GM12875 (cell line): ENCODE data around the gene EPHB4.
A peak's percentile ranks its signal among the peaks of the same experiment; 100 is the strongest.

Source experiments
- H3K4me3 ChIP-seq: one replicate; pipeline ENCODE4 v1.5.1; 2011; ENCODE audit warnings: low read depth, low read length, control low read depth
- TF ChIP-seq, protein P1 (sequence below): IDR thresholded peaks from 2 replicates; pipeline ENCODE4 v1.5.1; 2011; ENCODE audit warnings: low read depth, mild to moderate bottlenecking, control low read depth, inconsistent platforms, low read length, moderate library complexity, borderline replicate concordance; ENCODE audit not compliant: insufficient read depth

The EPHB4 gene

DNA sequence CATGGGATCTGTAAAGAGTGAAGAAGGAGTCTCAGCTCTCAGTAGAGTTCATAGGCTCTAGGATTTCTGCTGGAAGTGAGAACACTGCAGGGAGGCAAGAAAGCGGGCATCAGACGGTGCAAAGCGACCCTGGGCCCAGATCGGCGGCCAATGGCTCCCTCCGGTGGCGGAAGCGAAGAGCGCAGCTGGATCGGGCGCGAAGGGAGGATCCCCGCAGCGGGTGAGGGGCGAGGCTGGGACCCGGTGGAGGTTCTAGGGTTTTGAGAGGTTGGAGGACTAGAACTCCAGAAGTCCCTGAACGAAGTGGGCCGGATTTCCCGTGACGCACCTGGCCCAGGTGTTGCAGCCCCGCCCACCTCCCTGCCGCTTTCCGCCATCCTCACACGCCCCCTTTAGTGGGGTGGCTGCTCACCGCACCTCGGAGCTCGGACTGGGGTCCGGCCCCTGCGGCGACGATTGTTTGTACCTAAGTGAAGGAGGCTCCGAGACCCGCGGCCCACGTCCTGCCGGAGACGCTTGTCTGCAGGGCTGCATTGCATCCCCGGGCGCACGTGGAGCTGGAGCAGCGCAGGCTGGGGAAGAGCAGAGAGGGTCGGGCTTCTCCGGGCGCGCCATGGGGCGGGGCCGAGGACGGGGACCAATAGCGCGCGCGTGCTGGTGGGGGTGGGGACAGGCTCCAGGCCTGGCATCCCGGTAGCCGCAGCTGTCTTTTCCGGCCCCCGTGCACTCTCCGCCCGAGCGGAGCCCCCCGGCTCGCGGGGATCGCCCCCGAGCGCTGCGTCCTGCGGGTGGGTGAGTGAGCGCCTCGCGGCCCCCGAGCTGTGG, 24.9 kb upstream of the EPHB4 start, which contains the start of gene SLC12A9:
Gene SLC12A9, plus strand, starts transcription at position 666 of the 825 bp plus-strand sequence. CDS start 1,485 bp downstream, outside the sequence.
- TF ChIP-seq, protein P1, sequence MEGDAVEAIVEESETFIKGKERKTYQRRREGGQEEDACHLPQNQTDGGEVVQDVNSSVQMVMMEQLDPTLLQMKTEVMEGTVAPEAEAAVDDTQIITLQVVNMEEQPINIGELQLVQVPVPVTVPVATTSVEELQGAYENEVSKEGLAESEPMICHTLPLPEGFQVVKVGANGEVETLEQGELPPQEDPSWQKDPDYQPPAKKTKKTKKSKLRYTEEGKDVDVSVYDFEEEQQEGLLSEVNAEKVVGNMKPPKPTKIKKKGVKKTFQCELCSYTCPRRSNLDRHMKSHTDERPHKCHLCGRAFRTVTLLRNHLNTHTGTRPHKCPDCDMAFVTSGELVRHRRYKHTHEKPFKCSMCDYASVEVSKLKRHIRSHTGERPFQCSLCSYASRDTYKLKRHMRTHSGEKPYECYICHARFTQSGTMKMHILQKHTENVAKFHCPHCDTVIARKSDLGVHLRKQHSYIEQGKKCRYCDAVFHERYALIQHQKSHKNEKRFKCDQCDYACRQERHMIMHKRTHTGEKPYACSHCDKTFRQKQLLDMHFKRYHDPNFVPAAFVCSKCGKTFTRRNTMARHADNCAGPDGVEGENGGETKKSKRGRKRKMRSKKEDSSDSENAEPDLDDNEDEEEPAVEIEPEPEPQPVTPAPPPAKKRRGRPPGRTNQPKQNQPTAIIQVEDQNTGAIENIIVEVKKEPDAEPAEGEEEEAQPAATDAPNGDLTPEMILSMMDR, result peak; percentile 89
- H3K4me3 ChIP-seq, result peak within 1 kb of the TSS; percentile 82

DNA sequence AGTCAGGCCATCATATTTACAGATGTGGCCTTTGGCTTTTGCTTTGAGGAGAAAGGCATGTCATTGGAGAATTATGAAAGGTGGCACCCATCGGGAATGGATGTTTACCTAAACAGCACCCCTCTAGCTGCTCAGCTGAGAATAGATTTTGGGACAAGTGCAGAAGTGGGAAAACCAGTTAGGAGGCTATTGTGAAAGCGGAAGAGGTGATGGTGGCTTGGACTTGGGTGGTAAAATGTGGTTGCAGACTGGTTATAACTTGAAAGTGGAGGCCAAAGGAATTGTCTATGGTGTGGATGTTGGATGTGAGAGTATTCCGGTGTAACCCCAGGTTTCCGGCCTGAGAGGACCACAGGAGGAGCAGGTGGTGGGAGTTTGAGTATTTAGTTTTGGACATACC, 20.0 kb upstream of the EPHB4 start:
- TF ChIP-seq, protein P1, result no peak
- H3K4me3 ChIP-seq, result no peak overlapping the region

DNA sequence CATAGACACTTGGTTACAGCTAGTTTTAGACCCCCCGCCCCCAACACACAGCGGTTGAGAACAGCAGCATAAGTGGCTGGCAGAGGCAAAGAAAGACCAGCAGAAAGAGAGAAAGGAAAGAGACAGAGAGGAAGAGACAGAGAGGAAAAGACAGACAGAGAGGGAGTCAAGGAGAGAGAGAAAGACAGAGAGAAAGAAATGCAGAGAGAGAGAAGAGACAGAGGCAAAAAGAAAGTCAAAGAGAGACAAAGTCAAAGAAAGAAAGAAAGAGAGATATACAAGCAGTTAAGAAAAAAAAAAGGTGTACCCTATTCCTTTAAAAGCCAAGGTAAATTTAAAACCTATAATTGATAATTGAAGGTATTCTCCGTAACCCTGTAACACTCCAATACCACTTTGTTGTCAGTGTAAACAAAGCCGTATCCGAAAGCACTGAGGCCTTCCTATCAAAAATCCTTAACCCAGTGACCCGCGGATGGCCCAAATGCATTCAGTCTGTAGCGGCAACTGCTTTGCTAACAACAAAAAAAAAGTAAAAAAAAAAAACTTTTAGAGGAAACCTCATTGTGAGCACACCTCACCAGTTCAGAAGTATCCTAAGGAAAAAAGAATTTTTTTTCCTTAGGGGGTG, 13.3 kb upstream of the EPHB4 start:
- TF ChIP-seq, protein P1, result no peak
- no peak overlapping the region for H3K4me3 ChIP-seq

DNA sequence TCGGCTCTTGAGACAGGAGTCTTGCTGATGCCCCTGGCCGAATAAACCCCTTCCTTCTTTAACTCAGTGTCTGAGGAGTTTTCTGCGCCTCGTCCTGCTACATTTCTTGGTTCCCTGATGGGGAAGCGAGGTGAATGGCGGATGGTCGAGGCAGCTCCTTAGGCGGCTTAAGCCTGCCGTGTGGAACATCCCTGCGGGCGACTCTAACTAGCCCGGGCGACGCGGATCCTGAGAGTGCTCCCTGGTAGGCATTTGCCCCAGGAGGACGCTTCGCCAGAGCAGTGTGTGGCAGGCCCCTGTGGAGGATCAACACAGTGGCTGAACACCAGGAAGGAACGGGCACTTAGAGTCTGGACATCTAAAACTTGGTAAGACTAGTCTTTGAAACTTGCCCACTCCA, 12.0 kb upstream of the EPHB4 start:
- TF ChIP-seq, protein P1, result no peak
- H3K4me3 ChIP-seq, result no peak overlapping the region

DNA sequence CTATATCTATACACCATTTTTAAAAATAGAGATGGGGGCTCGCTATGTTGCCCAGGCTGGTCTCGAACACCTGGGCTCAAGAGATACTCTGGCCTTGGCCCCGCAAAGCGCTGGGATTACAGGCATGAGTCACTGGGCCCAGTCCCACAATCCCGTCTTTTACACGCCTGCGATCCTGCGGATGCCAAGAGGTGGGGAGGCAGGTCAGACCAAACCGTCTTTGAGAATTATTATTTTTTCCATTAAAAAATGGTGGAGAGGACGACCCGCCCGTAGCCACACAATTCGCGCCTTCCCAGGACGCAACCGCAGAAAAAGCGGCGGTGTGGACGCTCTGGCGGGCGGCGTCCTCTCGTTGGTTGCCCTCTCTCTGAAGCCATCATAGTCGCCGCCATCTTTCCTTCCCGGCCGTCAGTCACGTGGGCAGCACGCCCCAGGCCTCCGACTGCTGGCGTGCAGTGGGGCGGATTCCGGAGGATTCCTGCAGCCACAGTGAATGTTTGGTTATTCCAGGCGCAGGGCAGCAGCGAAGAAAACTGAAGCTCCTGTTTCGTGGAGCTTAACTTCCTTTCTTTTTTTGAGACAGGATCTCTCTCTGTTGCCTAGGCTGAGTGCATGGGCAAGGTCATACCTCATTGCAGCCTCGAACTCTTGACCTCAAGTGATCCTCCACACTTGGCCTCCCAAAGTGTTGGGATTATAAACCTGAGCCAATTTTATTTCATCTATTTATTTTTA, 9.9 kb upstream of the EPHB4 start:
- peak overlapping the region; percentile 41 for H3K4me3 ChIP-seq
- TF ChIP-seq, protein P1, result no peak

DNA sequence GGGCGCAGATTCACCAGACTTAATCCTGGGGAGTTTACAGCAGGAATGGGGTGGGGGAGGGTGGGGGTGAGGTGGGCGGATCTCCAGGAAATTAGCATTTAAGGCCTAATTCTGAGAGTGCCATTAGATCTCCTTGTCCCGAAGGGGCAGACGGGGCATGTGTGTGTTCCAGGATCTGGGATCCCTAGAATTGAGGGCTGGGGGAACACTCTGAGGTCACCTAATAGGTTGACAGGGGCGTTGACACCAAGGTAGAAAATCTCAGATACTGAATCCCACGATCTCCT, 9.4 kb upstream of the EPHB4 start:
- TF ChIP-seq, protein P1, result no peak
- peak overlapping the region; percentile 41 for H3K4me3 ChIP-seq
